Measurements from ENCODE around the gene UBLCP1.

Gene UBLCP1

GRCh38 chr5:159316519-159317383, 53.7 kb downstream of the UBLCP1 start:
- TF ChIP-seq CTCF (conservative IDR thresholded peaks at IDR 0.05; ENCODE audit: low read length) = peak; percentile 72
- no peak overlapping the region for H3K4me3 ChIP-seq (ENCODE audit: low read length)
- DNase-seq (ENCODE audit: low read depth) = peak; percentile 53

GRCh38 chr5:159317849-159318248, 54.8 kb downstream of the UBLCP1 start:
- H3K4me3 ChIP-seq (ENCODE audit: low read length) = no peak overlapping the region
- DNase-seq (ENCODE audit: low read depth) = no peak
- TF ChIP-seq CTCF (conservative IDR thresholded peaks at IDR 0.05; ENCODE audit: low read length) = no peak

GRCh38 chr5:159318448-159318847, 55.4 kb downstream of the UBLCP1 start:
- no peak overlapping the region for H3K4me3 ChIP-seq (ENCODE audit: low read length)
- TF ChIP-seq CTCF (conservative IDR thresholded peaks at IDR 0.05; ENCODE audit: low read length) = no peak
- DNase-seq (ENCODE audit: low read depth) = no peak

GRCh38 chr5:159319363-159319762, 56.3 kb downstream of the UBLCP1 start:
- no peak for DNase-seq (ENCODE audit: low read depth)
- no peak for TF ChIP-seq CTCF (conservative IDR thresholded peaks at IDR 0.05; ENCODE audit: low read length)
- no peak overlapping the region for H3K4me3 ChIP-seq (ENCODE audit: low read length)

- TF ChIP-seq CTCF (conservative IDR thresholded peaks at IDR 0.05; ENCODE audit: low read length) = no peak
- DNase-seq (ENCODE audit: low read depth) = no peak
Observed at GRCh38 chr5:159319832-159320231, 56.7 kb downstream of the UBLCP1 start.

GRCh38 chr5:159322180-159322579, 59.1 kb downstream of the UBLCP1 start:
- DNase-seq (ENCODE audit: low read depth) = no peak
- TF ChIP-seq CTCF (conservative IDR thresholded peaks at IDR 0.05; ENCODE audit: low read length) = no peak
- no peak overlapping the region for H3K4me3 ChIP-seq (ENCODE audit: low read length)

More at GRCh38 chr5:159319832-159320231, 56.7 kb downstream of the UBLCP1 start:
- no peak overlapping the region for H3K4me3 ChIP-seq (ENCODE audit: low read length)

- TF ChIP-seq CTCF (conservative IDR thresholded peaks at IDR 0.05; ENCODE audit: low read length) = no peak
- no peak overlapping the region for H3K4me3 ChIP-seq (ENCODE audit: low read length)
- peak; percentile 96 for DNase-seq (ENCODE audit: low read depth)
Observed at GRCh38 chr5:159324102-159324755, 61.1 kb downstream of the UBLCP1 start.
